Left lung (tissue), 10 donors: ENCODE results near the gene PIBF1. TPM values are rescaled to one million over a fixed set of nuclear protein-coding genes. Genes with fewer than 3 reads are reported as not detected.
"Not testable (repeated sequence)": the region's sequence is repeated elsewhere in the genome, so short reads cannot be mapped to it uniquely, and the experiment has no call there.

ENCODE experiments used
- ATAC-seq: fragments of 200-7000 bp; cut with Tn5 transposase; one replicate; pipeline ENCODE4 v1.9.1; 2020; ENCODE audit warnings: moderate library complexity
- DNase-seq, 4 donors: peaks; one replicate each; pipeline ENCODE4 v3.0.0-alpha.2; 2013 to 2020
- H3K27ac ChIP-seq, 2 donors: fragments of 200-600 bp; sonication (generic) in 1 of 2; one replicate each; pipeline versions ENCODE4 v1.5.0 to v1.8.0; 2020 to 2021
- H3K27me3 ChIP-seq, 2 donors: fragments of 200-600 bp; sonication (generic) in 1 of 2; one replicate each; pipeline versions ENCODE4 v1.5.0 to v1.8.0; 2020 to 2021
- H3K36me3 ChIP-seq, 2 donors: fragments of 200-600 bp; sonication (generic) in 1 of 2; one replicate each; pipeline versions ENCODE4 v1.5.0 to v1.8.0; 2020 to 2021
- H3K4me1 ChIP-seq, 2 donors: fragments of 200-600 bp; one replicate each; pipeline ENCODE4 v1.8.0; 2021
- H3K4me3 ChIP-seq, 2 donors: fragments of 200-600 bp; sonication (generic) in 1 of 2; one replicate each; pipeline versions ENCODE4 v1.5.0 to v1.8.0; 2020 to 2021; ENCODE audit warnings: mild to moderate bottlenecking in 1 of 2
- H3K9me3 ChIP-seq, 2 donors: fragments of 200-600 bp; sonication (generic) in 1 of 2; one replicate each; pipeline versions ENCODE4 v1.5.0 to v1.8.0; 2020 to 2021
- intact Hi-C, 2 donors: fragments of 100-400 bp; cut with DNase I; formaldehyde crosslinking; loops; one replicate each; pipeline versions ENCODE4 v1.11.2 to v1.14.2; 2022
- polyA plus RNA-seq, 6 donors: library from polyadenylated mRNA; unstranded; fragments of 120-200 nt; gene quantifications; one replicate each; pipeline ENCODE4 v1.2.1, GENCODE V29; 2013; ENCODE audit not compliant: insufficient read length in 6 of 6
- total RNA-seq, 2 donors: library from RNA; stranded (reverse); fragmentation: NEBNext Ultra II Directional; extraction: Animal tissue kit (Norgen Biotek cat#: 25700); gene quantifications; one replicate each; pipeline ENCODE4 v1.2.1, GENCODE V29; 2021
- TF ChIP-seq, protein P1 (sequence below), 2 donors: fragments of 200-600 bp; sonication (generic) in 1 of 2; IDR thresholded peaks; one replicate each; pipeline versions ENCODE4 v1.5.0 to v1.8.0; 2021; ENCODE audit warnings: antibody characterized with exemption in 2 of 2
- donor health status: DM: no; HTN: yes; CAD: no.
- donor health status: DM: no; HTN: no; CAD: no.

The PIBF1 gene
- total and polyA plus RNA-seq, 8 donors, result 20.7 to 52.6 (median 41.4) TPM

DNA sequence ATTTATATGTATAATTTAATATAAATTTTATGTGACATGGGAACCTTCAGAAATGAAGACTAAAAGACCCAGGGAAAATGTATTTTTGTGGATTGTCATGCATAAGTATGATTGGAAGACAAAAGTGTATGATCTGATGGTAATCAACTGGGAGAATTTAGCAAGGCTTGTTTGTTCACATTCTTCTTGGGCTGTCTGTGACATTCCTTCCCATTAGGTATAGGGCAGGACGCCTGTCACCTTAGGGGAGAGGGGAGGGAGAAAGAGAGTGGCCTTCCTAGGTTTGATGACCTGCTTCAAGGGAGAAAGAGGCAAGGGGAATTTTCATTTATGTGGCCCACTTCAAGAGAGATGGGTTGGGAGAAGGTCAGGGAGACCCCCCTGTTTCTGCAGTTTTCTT, 22.4 kb downstream of the PIBF1 start:
- H3K4me3 ChIP-seq, result no peak overlapping the region

DNA sequence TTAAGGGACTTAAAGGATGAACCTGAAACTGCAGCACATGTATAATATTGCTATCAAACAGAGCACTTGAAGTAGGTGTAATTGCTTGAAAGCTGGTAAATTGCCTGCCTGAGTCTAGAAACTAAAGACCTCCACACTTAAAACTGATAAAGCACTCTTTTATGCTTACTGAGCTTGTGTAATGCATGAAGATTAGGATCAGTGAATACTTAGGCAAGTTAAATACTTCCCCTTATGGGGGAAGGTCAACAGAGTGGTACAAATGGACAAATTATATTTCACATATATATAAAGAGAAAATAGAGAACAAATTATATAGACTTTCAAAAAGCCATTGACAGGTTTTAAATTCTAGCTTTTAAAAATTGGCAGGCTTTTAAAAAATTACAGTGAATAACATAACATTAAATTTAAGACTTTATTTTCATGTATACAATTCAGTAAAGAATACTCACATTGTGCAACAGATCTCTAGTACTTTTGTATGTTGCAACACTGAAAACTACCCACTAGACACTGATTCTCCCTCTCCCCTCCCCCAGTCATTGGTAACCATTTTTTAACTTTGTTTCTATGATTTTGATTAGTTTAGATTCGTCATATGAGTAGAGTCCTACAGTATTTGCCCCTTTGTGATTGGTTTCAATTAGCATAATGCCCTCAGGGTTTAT, 23.9 kb downstream of the PIBF1 start:
- intact Hi-C loops, result no loop called here
- ATAC-seq, result peak; percentile 58
- H3K4me1 ChIP-seq, result peaks cover 0 to 9% of the 10 kb centered on the region in 2 donors

More for the DNA sequence above, 22.4 kb downstream of the PIBF1 start:
- Histone ChIP-seq H3K27ac (no peak overlapping the region), H3K9me3 (peaks cover 0 to 3% of the 10 kb centered on the region in 2 donors), H3K4me1 (peaks cover 0 to 9% of the 10 kb centered on the region in 2 donors), H3K36me3 (peaks cover 0 to 9% of the 10 kb centered on the region in 2 donors), H3K27me3 (no peaks in the 10 kb centered on the region)
- DNase-seq (no peak), ATAC-seq (no peak)
- intact Hi-C loops, result no loop called here
- TF ChIP-seq, protein P1, sequence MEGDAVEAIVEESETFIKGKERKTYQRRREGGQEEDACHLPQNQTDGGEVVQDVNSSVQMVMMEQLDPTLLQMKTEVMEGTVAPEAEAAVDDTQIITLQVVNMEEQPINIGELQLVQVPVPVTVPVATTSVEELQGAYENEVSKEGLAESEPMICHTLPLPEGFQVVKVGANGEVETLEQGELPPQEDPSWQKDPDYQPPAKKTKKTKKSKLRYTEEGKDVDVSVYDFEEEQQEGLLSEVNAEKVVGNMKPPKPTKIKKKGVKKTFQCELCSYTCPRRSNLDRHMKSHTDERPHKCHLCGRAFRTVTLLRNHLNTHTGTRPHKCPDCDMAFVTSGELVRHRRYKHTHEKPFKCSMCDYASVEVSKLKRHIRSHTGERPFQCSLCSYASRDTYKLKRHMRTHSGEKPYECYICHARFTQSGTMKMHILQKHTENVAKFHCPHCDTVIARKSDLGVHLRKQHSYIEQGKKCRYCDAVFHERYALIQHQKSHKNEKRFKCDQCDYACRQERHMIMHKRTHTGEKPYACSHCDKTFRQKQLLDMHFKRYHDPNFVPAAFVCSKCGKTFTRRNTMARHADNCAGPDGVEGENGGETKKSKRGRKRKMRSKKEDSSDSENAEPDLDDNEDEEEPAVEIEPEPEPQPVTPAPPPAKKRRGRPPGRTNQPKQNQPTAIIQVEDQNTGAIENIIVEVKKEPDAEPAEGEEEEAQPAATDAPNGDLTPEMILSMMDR (IDR thresholded peaks at IDR 0.05), result no peak

DNA sequence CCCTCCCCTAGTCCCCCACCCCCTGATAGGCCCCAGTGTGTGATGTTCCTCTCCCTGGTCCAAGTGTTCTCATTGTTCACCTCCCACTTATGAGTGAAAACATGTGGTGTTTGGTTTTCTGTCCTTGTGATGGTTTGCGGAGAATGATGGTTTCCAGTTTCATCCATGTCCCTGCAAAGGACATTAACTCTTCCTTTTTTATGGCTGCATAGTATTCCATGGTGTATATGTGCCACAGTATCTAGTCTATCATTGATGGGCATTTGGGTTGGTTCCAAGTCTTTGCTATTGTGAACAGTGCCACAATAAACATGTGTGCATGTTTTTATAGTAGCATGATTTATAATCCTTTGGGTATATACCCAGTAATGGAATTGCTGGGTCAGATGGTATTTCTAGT, 24.6 kb downstream of the PIBF1 start:
- H3K4me3 ChIP-seq, H3K27me3 ChIP-seq, ATAC-seq, DNase-seq, intact Hi-C loops, H3K27ac ChIP-seq, H3K4me1 ChIP-seq, H3K9me3 ChIP-seq, H3K36me3 ChIP-seq: not testable (repeated sequence)

More for the DNA sequence above, 23.9 kb downstream of the PIBF1 start:
- no peak overlapping the region for H3K4me3 ChIP-seq
- no peaks in the 10 kb centered on the region for H3K36me3 ChIP-seq
- H3K27me3 ChIP-seq, result no peaks in the 10 kb centered on the region
- TF ChIP-seq, protein P1 (IDR thresholded peaks at IDR 0.05), result no peak
- H3K9me3 ChIP-seq, result peaks cover 0 to 3% of the 10 kb centered on the region in 2 donors
- peak overlapping the region in 1 of 2 donors; percentile 39 for H3K27ac ChIP-seq
- DNase-seq, result no peak

DNA sequence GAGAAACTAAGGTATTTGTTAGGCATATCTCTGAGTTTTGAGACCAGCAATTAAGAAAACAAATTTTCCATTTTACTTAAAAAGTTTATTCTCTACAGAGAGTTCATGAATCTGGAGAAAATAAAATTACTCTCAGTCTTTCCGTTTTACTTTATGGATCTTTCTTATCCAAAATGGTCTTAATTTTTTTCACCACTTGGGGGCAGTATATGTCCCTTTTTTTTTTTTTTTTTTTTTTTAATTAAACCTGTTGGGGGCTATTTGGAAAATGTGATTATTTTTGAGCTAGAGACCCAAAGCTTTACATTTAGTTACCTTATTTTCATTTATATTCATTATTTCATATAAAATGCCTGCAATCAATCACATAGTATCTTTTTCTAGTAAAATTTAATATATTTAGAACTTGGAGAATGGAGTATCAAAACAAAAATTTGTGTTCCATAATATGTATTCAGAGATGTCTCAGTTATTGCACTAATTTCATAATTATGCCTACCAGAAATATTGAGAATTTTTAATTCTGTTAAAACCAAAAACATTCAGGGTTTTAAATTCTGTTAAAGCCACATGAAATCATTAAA, 27.1 kb downstream of the PIBF1 start:
- H3K4me1 ChIP-seq, result peaks cover 0 to 9% of the 10 kb centered on the region in 2 donors
- no peak overlapping the region for H3K4me3 ChIP-seq
- no peak overlapping the region for H3K27ac ChIP-seq
- peaks cover 0 to 3% of the 10 kb centered on the region in 2 donors for H3K9me3 ChIP-seq
- no peak for DNase-seq
- TF ChIP-seq, protein P1 (IDR thresholded peaks at IDR 0.05), result peak; percentile 50 to 63
- intact Hi-C loops, result no loop called here
- peak; percentile 39 for ATAC-seq
- no peaks in the 10 kb centered on the region for H3K36me3 ChIP-seq
- H3K27me3 ChIP-seq, result no peaks in the 10 kb centered on the region

DNA sequence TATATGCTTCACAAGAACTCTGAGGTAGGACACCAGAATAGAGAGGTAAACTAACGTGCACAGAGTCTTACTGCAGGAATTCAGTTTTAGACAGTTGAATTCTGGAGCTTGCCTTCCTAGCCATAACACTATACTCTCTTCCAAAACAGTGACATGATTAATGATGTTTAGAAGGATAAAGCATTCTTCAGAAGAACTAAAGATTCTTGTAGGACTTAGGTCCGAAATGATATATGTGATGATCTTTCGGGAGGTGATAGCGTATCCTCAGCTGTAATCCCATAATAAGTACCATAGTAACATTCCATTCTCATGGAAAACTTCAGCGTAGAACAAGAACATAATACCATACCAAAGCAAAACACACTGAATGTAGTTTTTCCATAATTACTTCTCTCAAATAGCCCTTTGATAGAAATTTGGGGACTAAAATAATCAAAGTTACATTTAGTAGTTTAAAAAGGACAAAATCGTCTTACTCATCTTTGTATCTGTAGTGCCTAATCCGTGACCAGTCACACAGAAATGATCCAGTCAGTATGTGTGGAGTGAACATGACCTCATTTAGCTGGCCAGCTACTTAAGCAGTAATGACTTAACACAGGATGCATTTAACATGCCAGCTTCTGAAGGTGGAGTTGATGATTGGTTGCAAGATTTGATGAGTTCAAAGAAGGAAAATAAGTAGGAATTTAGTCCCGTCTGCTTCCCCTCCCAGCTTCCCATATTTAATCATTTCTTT, 38.4 kb downstream of the PIBF1 start:
- TF ChIP-seq, protein P1 (IDR thresholded peaks at IDR 0.05), result no peak
- Histone ChIP-seq H3K4me3 (no peak overlapping the region), H3K27ac (no peak overlapping the region), H3K27me3 (no peaks in the 10 kb centered on the region), H3K9me3 (no peaks in the 10 kb centered on the region), H3K4me1 (no peaks in the 10 kb centered on the region), H3K36me3 (peaks cover 0 to 21% of the 10 kb centered on the region in 2 donors)
- intact Hi-C loops, result no loop called here
- DNase-seq (no peak), ATAC-seq (no peak)
